ENCODE results near the gene NFIB. TPM values are rescaled to one million over a fixed set of nuclear protein-coding genes. Genes with fewer than 3 reads are reported as not detected.

NFIB gene
- total RNA-seq, 1 experiment from 2014 or later: 35.1 TPM

DNA sequence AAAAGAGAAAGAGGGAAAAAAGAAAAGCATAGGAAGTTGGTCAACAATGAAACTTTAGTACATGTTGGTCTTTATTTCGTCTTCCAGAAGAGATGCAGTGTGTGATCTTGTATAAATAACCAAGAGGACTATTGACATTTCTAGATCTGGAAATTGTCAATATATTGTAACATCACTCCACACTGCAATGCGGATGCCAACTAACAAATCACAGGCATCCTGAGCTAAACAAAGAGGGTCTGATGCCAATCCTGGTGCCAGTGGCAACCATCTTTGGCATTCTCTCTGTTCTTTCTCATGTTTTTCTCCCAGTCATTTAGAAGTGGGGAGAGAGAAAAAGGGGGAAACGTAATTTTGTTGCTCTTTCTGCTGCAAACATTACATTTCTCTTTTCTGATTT, 9.7 kb downstream of the NFIB start:
- H3K27ac ChIP-seq: no peak overlapping the region
- no peaks in the 10 kb centered on the region for H3K27me3 ChIP-seq (ENCODE audit: insufficient read depth, low read depth)
- ChIA-PET CTCF (no interaction called here), POLR2A (ENCODE audit: unreplicated experiment) (no interaction called here)
- no peak overlapping the region for H3K4me3 ChIP-seq
- H3K9me2 ChIP-seq (ENCODE audit: insufficient read depth): no peaks in the 10 kb centered on the region
- no TSS peak for BruUV-seq (replicated peaks)
- DNase-seq: no peak
- no peak overlapping the region for H3K4me2 ChIP-seq
- no peak for TF ChIP-seq EZH2 (IDR thresholded peaks at IDR 0.05; ENCODE audit: low read depth)
- TF ChIP-seq, protein P1, sequence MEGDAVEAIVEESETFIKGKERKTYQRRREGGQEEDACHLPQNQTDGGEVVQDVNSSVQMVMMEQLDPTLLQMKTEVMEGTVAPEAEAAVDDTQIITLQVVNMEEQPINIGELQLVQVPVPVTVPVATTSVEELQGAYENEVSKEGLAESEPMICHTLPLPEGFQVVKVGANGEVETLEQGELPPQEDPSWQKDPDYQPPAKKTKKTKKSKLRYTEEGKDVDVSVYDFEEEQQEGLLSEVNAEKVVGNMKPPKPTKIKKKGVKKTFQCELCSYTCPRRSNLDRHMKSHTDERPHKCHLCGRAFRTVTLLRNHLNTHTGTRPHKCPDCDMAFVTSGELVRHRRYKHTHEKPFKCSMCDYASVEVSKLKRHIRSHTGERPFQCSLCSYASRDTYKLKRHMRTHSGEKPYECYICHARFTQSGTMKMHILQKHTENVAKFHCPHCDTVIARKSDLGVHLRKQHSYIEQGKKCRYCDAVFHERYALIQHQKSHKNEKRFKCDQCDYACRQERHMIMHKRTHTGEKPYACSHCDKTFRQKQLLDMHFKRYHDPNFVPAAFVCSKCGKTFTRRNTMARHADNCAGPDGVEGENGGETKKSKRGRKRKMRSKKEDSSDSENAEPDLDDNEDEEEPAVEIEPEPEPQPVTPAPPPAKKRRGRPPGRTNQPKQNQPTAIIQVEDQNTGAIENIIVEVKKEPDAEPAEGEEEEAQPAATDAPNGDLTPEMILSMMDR (conservative IDR thresholded peaks at IDR 0.05): no peak
- no peaks in the 10 kb centered on the region; the same call in 1 of the 2 replicates for H3F3A ChIP-seq (ENCODE audit: insufficient read depth, low read depth)
- H3K9me3 ChIP-seq (ENCODE audit: insufficient read depth, low read depth): no peaks in the 10 kb centered on the region
- H3K36me3 ChIP-seq (ENCODE audit: low read depth): peaks cover 4% of the 10 kb centered on the region; the same call in 1 of the 2 replicates
- intact Hi-C loops (cut with micrococcal nuclease; ENCODE audit: unreplicated experiment): no loop called here
- peaks cover 4% of the 10 kb centered on the region; the same call in 1 of the 2 replicates for H3K4me1 ChIP-seq (replicated peaks; ENCODE audit: insufficient read depth)
- H3K79me2 ChIP-seq (ENCODE audit: low read depth): peaks cover 78% of the 10 kb centered on the region
- no peak overlapping the region for H2AFZ ChIP-seq
- peaks cover 5% of the 10 kb centered on the region; the same call in 1 of the 2 replicates for H4K20me1 ChIP-seq (ENCODE audit: insufficient read depth)

DNA sequence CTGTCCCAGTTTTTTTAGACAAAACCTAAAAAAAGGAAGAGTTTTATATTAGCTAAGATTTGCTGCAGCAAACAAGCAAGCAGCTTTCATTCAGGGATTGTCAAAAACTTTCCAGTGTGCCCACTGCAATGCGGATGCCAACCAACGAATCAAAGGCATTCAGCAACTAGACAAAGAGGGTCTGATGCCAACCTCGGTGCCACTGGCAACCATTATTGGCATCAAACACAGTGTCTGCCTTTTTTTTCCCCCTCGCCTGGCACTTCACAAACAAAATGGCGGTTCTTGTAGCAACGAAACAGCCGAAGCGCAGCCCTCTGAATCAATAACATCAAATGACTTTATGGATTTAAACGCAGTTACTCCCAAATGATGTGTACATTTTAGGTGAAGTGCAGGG, 10.4 kb downstream of the NFIB start:
- TF ChIP-seq, protein P1 (conservative IDR thresholded peaks at IDR 0.05): no peak
- TF ChIP-seq EZH2 (IDR thresholded peaks at IDR 0.05; ENCODE audit: low read depth): no peak
- no peak overlapping the region for H3K4me3 ChIP-seq
- H3K9me2 ChIP-seq (ENCODE audit: insufficient read depth): no peaks in the 10 kb centered on the region
- BruUV-seq (replicated peaks): no TSS peak
- peaks cover 77% of the 10 kb centered on the region for H3K79me2 ChIP-seq (ENCODE audit: low read depth)
- ChIA-PET CTCF (no interaction called here), POLR2A (ENCODE audit: unreplicated experiment) (no interaction called here)
- no peak overlapping the region for H3K4me2 ChIP-seq
- H3K4me1 ChIP-seq (replicated peaks; ENCODE audit: insufficient read depth): no peaks in the 10 kb centered on the region
- H3K9me3 ChIP-seq (ENCODE audit: insufficient read depth, low read depth): no peaks in the 10 kb centered on the region
- H3K27ac ChIP-seq: no peak overlapping the region
- peaks cover 4% of the 10 kb centered on the region; the same call in 1 of the 2 replicates for H3K36me3 ChIP-seq (ENCODE audit: low read depth)
- no peaks in the 10 kb centered on the region for H3K27me3 ChIP-seq (ENCODE audit: insufficient read depth, low read depth)
- DNase-seq: no peak
- no peaks in the 10 kb centered on the region; the same call in 1 of the 2 replicates for H3F3A ChIP-seq (ENCODE audit: insufficient read depth, low read depth)
- intact Hi-C loops (cut with micrococcal nuclease; ENCODE audit: unreplicated experiment): no loop called here
- H2AFZ ChIP-seq: no peak overlapping the region
- H4K20me1 ChIP-seq (ENCODE audit: insufficient read depth): no peaks in the 10 kb centered on the region

DNA sequence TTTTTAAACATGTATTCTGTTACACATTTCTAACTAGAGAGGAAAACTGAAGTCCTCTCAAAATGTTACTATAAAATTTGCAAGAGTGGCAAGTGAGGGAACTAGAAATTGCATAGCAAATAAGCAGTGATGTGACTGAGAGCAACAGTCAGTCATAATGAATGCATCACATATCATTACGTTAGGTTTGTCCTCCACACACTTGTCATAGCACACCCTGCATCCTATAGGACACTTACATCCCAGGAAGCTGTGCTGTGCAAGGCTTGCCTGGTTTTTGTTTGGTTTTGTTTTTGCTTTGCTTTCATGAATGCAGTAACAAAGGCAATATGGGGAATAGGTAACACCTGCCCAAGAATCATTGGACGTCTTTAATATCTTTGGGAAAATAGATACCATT, 10.8 kb downstream of the NFIB start:
- POLR2A ChIA-PET (ENCODE audit: unreplicated experiment): no interaction called here
- no peak overlapping the region for H3K4me2 ChIP-seq
- no peak overlapping the region for H3K4me3 ChIP-seq

More for the DNA sequence above, 10.8 kb downstream of the NFIB start:
- no peaks in the 10 kb centered on the region for H3K9me3 ChIP-seq (ENCODE audit: insufficient read depth, low read depth)
- no peak overlapping the region for H3K27ac ChIP-seq
- intact Hi-C loops (cut with micrococcal nuclease; ENCODE audit: unreplicated experiment): no loop called here
- H3F3A ChIP-seq (ENCODE audit: insufficient read depth, low read depth): no peaks in the 10 kb centered on the region; the same call in 1 of the 2 replicates
- no peaks in the 10 kb centered on the region for H3K27me3 ChIP-seq (ENCODE audit: insufficient read depth, low read depth)
- H2AFZ ChIP-seq: no peak overlapping the region
- peaks cover 4% of the 10 kb centered on the region; the same call in 1 of the 2 replicates for H3K36me3 ChIP-seq (ENCODE audit: low read depth)
- peaks cover 77% of the 10 kb centered on the region for H3K79me2 ChIP-seq (ENCODE audit: low read depth)
- DNase-seq: no peak
- BruUV-seq (replicated peaks): no TSS peak
- CTCF ChIA-PET: no interaction called here
- TF ChIP-seq, protein P1 (conservative IDR thresholded peaks at IDR 0.05): no peak
- no peak for TF ChIP-seq EZH2 (IDR thresholded peaks at IDR 0.05; ENCODE audit: low read depth)
- no peaks in the 10 kb centered on the region for H3K4me1 ChIP-seq (replicated peaks; ENCODE audit: insufficient read depth)
- no peaks in the 10 kb centered on the region for H4K20me1 ChIP-seq (ENCODE audit: insufficient read depth)
- no peaks in the 10 kb centered on the region for H3K9me2 ChIP-seq (ENCODE audit: insufficient read depth)

Data from PC-9 (cell line).